Measurements from ENCODE around the gene ARHGAP33.
"Not testable (repeated sequence)": the region's sequence is repeated elsewhere in the genome, so short reads cannot be mapped to it uniquely, and the experiment has no call there.

ARHGAP33 gene

DNA sequence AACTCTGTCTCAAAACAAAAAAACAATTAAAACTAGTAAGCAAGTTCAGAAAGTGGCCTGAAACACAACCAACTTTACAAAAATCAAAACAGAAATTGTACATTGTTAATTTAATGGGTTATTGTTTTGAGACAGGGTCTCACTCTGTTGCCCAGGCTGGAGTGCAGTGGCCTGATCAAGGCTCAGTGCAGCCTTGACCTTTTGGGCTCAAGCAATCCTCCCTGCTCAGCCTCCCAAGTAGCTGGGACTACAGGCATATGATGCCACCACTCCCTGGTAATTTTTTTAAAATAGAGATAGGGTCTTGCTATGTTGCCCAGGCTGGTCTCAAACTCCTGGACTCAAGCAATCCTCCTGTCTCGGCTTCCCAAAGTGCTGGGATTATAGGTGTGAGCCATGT is 20.2 kb downstream of the ARHGAP33 start:
- not testable (repeated sequence) for DNase-seq (ENCODE audit: low read depth)

DNA sequence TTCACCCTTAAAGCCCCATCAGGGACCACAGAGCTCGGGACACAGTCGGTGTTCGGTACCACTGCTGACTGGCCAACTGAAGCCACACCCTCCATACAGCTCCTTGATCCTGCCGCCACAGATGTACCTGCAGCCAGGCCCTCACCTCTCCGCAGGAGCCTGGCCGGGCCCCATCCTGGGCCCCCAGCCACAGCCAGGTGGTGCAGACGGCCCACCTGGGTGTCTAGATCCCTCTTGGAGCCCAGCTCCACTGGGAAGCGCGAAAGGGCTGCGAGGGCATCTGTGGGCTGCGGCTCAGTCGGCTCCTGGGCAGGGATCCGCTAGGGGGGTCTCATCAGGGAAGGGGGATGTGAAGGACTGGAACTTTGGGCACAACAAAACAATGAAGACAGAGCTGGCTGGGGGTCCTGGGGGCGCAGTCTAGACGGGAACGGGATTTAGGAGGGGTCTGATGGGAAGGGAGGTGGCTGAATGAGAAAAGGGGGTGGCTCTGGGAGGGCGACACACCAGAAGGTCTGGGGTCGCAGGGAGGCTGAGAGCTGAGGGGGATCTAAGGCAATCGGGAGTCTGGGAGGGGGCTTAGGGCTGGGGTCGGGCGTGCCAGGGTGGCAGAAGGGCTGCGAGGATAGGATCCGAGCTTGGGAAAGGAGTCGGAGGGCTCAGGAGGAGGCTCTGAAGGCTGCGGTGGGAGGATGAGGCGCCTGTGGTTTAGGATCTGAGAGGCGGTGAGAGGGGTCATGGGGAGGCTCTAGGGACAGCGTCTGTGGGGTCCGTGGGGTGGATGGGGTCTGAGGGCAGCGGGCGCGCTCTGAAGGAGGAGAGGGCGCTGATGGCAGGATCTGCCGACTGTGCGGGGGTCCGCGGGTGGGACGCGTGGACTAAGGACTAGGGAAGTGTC is 21.5 kb downstream of the ARHGAP33 start:
- no peak for DNase-seq (ENCODE audit: low read depth)

GRCh38 chr19:35797663-35798062 is 22.3 kb downstream of the ARHGAP33 start:
- no peak for DNase-seq (ENCODE audit: low read depth)

- DNase-seq (ENCODE audit: low read depth), result no peak
Measured at GRCh38 chr19:35801828-35802227, 26.5 kb downstream of the ARHGAP33 start.

DNA sequence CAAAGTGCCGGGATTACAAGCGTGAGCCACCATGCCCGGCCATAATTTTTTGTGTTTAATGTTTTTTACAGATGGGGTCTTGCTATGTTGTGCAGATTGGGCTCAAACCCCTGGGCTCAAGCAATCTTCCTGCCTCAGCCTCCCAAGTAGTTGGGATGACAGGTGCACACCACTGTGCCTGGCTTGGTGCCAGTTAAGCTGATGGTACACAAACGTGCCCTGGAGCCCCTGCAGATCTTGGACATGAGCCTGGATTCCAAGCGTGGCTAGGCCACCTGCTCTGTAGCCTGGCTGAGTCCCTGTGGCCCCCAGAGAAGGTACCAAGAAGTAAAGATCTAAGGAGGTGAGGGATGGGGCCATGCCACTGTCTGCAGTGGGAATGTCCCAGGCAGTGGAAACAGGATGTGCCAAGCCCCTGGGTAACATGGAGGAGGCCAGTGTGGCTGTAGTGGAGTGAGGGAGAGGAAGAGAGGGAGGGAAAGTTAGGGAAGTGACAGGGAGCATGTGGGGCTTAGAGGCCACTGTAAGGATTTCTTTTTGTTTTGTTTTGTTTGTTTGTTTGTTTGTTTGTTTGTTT is 30.2 kb downstream of the ARHGAP33 start:
- DNase-seq (ENCODE audit: low read depth), result no peak

GRCh38 chr19:35806597-35806996 is 31.2 kb downstream of the ARHGAP33 start:
- DNase-seq (ENCODE audit: low read depth), result no peak

- DNase-seq (ENCODE audit: low read depth), result no peak
Measured at GRCh38 chr19:35807633-35808032, 32.3 kb downstream of the ARHGAP33 start.

DNA sequence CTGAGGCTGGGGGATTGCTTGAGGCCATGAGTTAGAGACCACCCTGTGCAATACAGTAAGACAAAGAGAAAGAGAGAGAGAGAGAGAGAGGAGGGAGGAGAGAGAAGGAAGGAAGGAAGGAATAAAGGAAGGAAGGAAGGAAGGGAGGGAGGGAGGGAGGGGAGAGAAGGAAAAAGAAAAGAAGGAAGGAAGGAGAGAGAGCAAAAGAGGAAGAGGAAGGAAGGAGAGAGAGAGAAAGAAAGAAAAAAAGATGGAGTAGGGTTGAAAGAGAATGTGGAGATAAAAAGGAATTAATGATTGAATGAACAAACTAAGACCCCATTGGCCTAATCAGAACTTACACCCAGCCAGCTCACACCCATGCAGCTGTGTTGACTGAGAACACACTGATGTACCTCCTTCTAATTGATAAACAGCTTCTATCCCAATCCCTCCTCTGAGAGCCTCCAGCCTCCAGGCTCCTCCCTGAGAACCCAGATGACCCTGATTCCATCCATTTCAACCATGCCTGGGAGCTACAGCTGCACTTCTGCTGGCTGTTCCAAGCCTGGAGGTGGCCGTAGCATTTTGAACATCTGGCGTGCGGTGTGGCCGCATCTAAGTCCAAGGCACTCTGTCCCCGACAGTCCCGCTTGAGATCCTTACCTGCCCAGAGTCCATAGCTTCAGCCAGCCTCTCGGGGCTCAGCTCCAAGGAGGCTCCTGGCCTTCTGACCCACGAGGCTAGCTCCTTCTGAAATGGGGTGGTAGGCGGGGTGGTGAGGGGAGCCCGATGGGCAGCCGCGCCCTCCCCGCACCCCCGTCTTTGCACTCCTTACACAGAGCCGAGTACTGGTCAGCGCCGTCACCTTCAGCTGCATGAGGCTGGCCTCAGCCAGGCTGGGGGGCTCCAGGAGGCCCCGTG is 36.2 kb downstream of the ARHGAP33 start:
- no peak for DNase-seq (ENCODE audit: low read depth)

- DNase-seq (ENCODE audit: low read depth), result no peak
Measured at GRCh38 chr19:35812220-35813042, 37.1 kb downstream of the ARHGAP33 start, which contains the start of gene PRODH2. Gene PRODH2 (minus strand): TSS chr19:35812845. CDS start chr19:35812805, 40 bp downstream.

DNA sequence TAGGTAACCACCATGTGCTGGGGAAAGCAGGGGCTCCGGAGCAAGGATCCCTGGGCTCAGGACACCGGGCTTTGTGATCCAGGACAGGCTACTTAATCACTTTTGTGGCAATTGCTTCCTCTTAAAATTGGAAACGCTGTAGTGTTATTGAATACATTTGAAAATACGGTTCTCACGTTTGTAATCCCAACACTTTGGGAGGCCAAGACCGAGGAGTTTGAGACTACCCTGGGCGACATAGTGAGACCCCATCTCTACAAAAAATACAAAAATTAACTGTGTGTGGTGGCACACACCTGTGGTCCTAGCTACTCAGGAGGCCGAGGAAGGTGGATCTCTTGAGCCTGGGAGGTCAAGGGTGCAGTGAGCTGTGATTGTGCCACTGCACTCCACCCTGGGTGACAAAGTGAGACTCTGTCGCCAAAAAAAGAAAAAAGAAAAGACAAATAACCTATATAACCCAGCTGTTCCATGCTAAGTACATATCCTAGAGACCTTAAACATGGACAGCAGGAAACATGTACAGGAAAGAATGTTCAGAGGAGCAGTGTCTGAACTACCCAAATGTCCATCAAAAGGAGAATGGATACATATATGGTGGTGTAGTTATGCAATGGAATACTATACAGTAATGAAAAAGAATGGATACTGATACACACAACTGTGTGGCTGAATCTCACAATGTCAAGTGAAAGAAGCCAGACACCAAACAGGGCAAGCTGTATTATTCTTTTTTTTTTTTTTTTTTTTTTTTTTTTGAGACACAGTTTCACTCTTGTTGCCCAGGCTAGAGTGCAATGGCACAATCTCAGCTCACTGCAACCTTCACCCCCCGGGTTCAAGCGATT is 37.9 kb downstream of the ARHGAP33 start:
- DNase-seq (ENCODE audit: low read depth), result no peak

DNA sequence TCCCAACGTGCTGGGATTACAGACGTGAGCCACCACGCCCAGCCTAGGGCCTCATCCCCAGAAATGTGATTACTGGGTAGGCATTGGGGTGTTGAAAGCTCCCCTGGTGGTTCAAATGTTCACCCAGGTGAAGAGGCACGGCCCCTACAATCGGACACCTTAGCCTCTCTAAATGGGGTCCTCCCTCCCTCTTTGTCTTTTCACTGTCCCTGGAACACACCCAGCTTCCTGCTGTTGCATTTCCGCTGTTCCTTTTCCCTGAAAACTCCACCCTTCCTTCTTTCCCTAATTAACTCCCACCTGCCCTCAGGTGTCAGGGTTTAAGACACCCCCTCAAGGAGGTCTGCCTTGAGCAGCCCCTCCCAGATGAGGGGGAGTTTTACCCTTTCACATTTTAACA is 40.9 kb downstream of the ARHGAP33 start:
- DNase-seq (ENCODE audit: low read depth), result no peak

DNA sequence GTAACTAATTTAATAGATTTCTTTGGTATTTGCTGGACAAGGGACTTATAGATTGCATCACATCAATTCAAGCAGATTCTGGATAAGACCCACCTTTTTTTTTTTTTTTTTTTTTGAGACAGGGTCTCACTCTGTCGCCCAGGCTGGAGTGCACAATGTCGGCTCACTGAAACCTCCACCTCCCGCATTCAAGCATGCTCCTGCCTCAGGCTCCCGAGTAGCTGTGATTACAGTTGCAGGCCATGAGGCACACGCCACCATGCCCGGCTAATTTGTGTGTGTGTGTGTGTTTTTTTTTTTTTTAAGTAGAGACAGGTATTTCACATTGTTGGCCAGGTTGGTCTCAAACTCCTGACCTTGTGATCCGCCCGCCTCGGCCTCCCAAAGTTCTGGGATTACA is 41.5 kb downstream of the ARHGAP33 start:
- no peak for DNase-seq (ENCODE audit: low read depth)

GRCh38 chr19:35818445-35818844 is 43.1 kb downstream of the ARHGAP33 start:
- DNase-seq (ENCODE audit: low read depth), result no peak

DNA sequence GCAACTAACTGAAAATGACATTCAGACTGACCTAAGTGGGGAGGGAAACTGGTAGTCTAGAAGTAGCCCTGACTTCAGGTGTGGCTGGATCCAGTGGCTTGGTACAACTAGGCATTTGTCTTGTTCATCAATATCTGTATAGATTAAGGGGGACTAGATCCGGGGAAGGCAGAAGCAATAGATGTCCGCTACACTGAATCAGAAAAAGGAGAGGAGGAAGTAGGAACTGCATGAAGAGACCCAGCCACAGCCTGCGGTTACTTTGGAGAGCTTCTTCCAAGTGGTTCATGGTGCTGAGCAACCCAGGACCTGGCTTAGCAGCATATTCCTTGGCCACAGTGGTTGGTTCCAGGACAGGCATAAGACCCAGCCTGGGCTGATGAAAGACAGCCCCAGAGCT is 47.2 kb downstream of the ARHGAP33 start:
- no peak for DNase-seq (ENCODE audit: low read depth)

GRCh38 chr19:35824150-35824549 is 48.8 kb downstream of the ARHGAP33 start:
- no peak for DNase-seq (ENCODE audit: low read depth)

GRCh38 chr19:35828692-35829301 is 53.4 kb downstream of the ARHGAP33 start:
- DNase-seq (ENCODE audit: low read depth), result no peak

GRCh38 chr19:35830986-35831385 is 55.6 kb downstream of the ARHGAP33 start:
- no peak for DNase-seq (ENCODE audit: low read depth)

DNA sequence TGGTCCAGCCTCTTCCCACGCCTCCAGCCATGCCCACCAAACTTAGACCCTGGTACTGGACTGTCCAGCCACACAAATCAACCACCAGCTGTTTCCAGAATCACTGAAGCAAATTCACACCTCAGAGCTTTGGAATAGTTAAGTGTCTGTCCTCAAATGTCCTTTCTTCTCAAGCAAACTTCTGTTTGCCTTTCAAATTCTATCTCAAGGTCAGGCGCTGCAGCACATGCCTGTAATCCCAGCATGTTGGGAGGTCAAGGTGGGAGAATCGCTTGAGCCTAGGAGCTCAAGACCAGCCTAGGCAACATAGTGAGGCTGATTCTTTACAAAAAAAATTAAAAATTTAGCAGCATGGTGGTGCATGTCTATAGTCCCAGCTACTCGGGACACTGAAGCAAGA is 56.7 kb downstream of the ARHGAP33 start:
- DNase-seq (ENCODE audit: low read depth), result no peak

DNA sequence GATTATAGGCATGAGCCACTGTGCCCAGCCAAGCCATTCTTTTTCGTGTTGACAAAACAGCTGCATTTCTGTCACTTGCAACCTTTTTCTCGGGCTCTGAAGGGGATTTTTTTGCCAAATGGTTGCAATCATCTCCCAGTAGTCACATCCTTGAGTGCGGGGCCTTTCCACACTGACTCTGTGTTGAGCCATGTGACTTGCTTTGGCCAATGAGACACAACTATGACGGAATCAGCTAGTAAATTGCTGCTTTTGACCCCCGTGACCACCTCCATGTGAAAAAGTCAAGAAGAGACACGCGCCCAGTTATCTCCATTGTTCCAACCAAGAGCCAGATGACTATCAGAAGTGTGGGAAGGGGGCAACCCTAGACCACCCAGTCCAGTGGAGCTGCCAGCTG is 58.6 kb downstream of the ARHGAP33 start:
- DNase-seq (ENCODE audit: low read depth), result no peak

DNA sequence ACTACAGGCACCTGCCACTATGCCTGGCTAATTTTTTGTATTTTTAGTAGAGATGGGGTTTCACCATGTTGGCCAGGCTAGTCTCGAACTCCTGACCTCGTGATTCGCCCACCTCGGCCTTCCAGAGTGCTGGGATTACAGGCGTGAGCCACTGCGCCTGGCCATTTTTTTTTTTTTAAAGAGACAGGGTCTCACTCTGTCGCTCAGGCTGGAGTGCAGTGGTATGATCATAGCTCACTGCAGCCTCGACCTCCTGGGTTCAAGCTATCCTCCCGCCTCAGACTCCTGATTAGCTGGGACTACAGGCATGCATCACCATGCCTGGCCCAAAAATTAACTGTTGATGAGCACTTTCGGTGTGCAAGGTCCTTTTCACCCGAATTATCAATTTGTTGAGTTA is 60.7 kb downstream of the ARHGAP33 start:
- DNase-seq (ENCODE audit: low read depth), result not testable (repeated sequence)

Data from stimulated activated CD8-positive, alpha-beta memory T cell treated with anti-CD3 and anti-CD28 coated beads, Interleukin-12 subunit alpha, Interleukin-12 subunit beta, amount 100 ng/mL, for 1 hour (primary cell).